Measurements from ENCODE around the gene TANGO2.

DNA sequence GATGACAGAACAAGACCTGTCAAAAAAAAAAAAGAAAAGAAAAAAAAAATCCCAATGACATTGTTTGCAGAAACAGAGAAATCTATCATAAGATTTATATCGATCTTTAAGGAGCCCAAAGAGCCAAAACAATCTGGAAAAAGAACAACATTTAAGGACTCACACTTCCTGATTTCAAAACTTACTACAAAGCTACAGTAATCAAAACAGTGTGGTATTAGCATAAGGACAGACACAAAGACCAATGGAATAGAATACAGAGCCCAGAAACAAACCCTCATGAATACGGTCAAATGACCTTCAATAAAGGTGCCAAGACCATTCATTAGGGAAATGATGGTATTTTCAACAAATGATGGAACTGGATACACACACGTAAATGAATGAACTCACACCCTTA, 16.4 kb upstream of the TANGO2 start:
- TF ChIP-seq SUZ12 (IDR thresholded peaks at IDR 0.05; ENCODE audit: extremely low read depth, insufficient read depth, insufficient read length) (no peak), YY1 (IDR thresholded peaks at IDR 0.05; ENCODE audit: insufficient read depth, insufficient read length) (no peak)
